Measurements from ENCODE around the gene SUMO1.

The SUMO1 gene

GRCh38 chr2:202196727-202197126 lies 41.7 kb downstream of the SUMO1 start:
- no peak for DNase-seq (ENCODE audit: low spot score)

- no peak for DNase-seq (ENCODE audit: low spot score)
These were observed 44.0 kb downstream of the SUMO1 start for GRCh38 chr2:202194418-202194817.

GRCh38 chr2:202193881-202194353 lies 44.5 kb downstream of the SUMO1 start:
- no peak for DNase-seq (ENCODE audit: low spot score)

GRCh38 chr2:202193305-202193704 lies 45.1 kb downstream of the SUMO1 start:
- DNase-seq (ENCODE audit: low spot score) = no peak

- DNase-seq (ENCODE audit: low spot score) = peak; percentile 60
These were observed 50.8 kb downstream of the SUMO1 start for GRCh38 chr2:202187570-202187969.

- no peak for DNase-seq (ENCODE audit: low spot score)
These were observed 51.7 kb downstream of the SUMO1 start for GRCh38 chr2:202186641-202187202.

- DNase-seq (ENCODE audit: low spot score) = no peak
These were observed 53.2 kb downstream of the SUMO1 start for GRCh38 chr2:202185156-202185555.

- no peak for DNase-seq (ENCODE audit: low spot score)
These were observed 53.8 kb downstream of the SUMO1 start for GRCh38 chr2:202184557-202184956.

GRCh38 chr2:202178346-202178958 lies 59.9 kb downstream of the SUMO1 start:
- DNase-seq (ENCODE audit: low spot score) = peak; percentile 79

- no peak for DNase-seq (ENCODE audit: low spot score)
These were observed 65.8 kb downstream of the SUMO1 start for GRCh38 chr2:202172439-202173211.

- DNase-seq (ENCODE audit: low spot score) = no peak
These were observed 67.1 kb downstream of the SUMO1 start for GRCh38 chr2:202171241-202171825.

GRCh38 chr2:202169832-202170424 lies 68.5 kb downstream of the SUMO1 start:
- DNase-seq (ENCODE audit: low spot score) = no peak

GRCh38 chr2:202169131-202169530 lies 69.3 kb downstream of the SUMO1 start:
- DNase-seq (ENCODE audit: low spot score) = no peak

- no peak for DNase-seq (ENCODE audit: low spot score)
These were observed 72.5 kb downstream of the SUMO1 start for GRCh38 chr2:202165945-202166344.

GRCh38 chr2:202165208-202165607 lies 73.2 kb downstream of the SUMO1 start:
- DNase-seq (ENCODE audit: low spot score) = no peak

- no peak for DNase-seq (ENCODE audit: low spot score)
These were observed 74.0 kb downstream of the SUMO1 start for GRCh38 chr2:202164411-202164810.

- DNase-seq (ENCODE audit: low spot score) = no peak
These were observed 77.1 kb downstream of the SUMO1 start for GRCh38 chr2:202161151-202161835.

GRCh38 chr2:202158796-202159195 lies 79.6 kb downstream of the SUMO1 start:
- DNase-seq (ENCODE audit: low spot score) = no peak

- no peak for DNase-seq (ENCODE audit: low spot score)
These were observed 81.0 kb downstream of the SUMO1 start for GRCh38 chr2:202157211-202157990.
